Caco-2 (cell line): Measurements from ENCODE around the gene IQGAP2. TPM values are rescaled to one million over a fixed set of nuclear protein-coding genes. Genes with fewer than 3 reads are reported as not detected.

Experiments
- BruUV-seq: library from RNA; stranded (reverse); fragments of 400-500 nt; replicated peaks from 2 replicates; lab custom pipeline; 2021; lab: Mats Ljungman, UMichigan
- CTCF ChIA-PET: fragments of 300-600 bp; sonication (Branson Sonifier 250); formaldehyde crosslinking; loops from one replicate; lab custom pipeline; 2022; ENCODE audit warnings: antibody characterized with exemption; lab: Charles Lee
- POLR2A ChIA-PET: fragments of 300-600 bp; sonication (Branson Sonifier 250); formaldehyde crosslinking; loops from one replicate; lab custom pipeline; 2022; ENCODE audit warnings: antibody characterized with exemption; lab: Charles Lee
- DNase-seq, 2 experiments: peaks; one replicate each; pipeline versions ENCODE4 v3.0.0 to v3.0.0-alpha.2; 2020 to 2022
- H3K27me3 ChIP-seq: replicated peaks from 2 replicates; pipeline ENCODE4 v1.6.0; 2011; ENCODE audit warnings: low read length; ENCODE audit not compliant: control insufficient read depth, insufficient read depth
- H3K36me3 ChIP-seq: 2 replicates; pipeline ENCODE4 v1.5.1; 2011; ENCODE audit warnings: low read length; ENCODE audit not compliant: control insufficient read depth, insufficient read depth
- H3K4me1 ChIP-seq: fragments of 250-450 bp; sonication (Bioruptor Pico); 2 replicates; pipeline ENCODE4 v1.5.1; 2020; ENCODE audit warnings: mild to moderate bottlenecking
- H3K4me3 ChIP-seq: 2 replicates; pipeline ENCODE4 v1.5.1; 2011; ENCODE audit warnings: low read depth, mild to moderate bottlenecking, control low read depth, low read length
- H3K9me3 ChIP-seq: fragments of 250-450 bp; sonication (Bioruptor Pico); 2 replicates; pipeline ENCODE4 v1.5.1; 2020; ENCODE audit warnings: mild to moderate bottlenecking, moderate library complexity
- H3K27ac Mint-ChIP-seq: one replicate; pipeline ENCODE4 v1.8.0; 2022; ENCODE audit warnings: mixed read lengths; ENCODE audit not compliant: unreplicated experiment
- H3K27me3 Mint-ChIP-seq: one replicate; pipeline ENCODE4 v1.8.0; 2022; ENCODE audit warnings: mixed read lengths; ENCODE audit not compliant: insufficient read depth, unreplicated experiment
- H3K36me3 Mint-ChIP-seq: one replicate; pipeline ENCODE4 v1.8.0; 2022; ENCODE audit warnings: mild to moderate bottlenecking, mixed read lengths; ENCODE audit not compliant: insufficient read depth, unreplicated experiment
- H3K4me1 Mint-ChIP-seq: one replicate; pipeline ENCODE4 v1.8.0; 2022; ENCODE audit warnings: low read depth, mixed read lengths; ENCODE audit not compliant: unreplicated experiment
- H3K4me3 Mint-ChIP-seq: one replicate; pipeline ENCODE4 v1.8.0; 2022; ENCODE audit warnings: mild to moderate bottlenecking, moderate library complexity, mixed read lengths; ENCODE audit not compliant: unreplicated experiment
- H3K9me3 Mint-ChIP-seq: one replicate; pipeline ENCODE4 v1.8.0; 2022; ENCODE audit warnings: mixed read lengths; ENCODE audit not compliant: unreplicated experiment
- intact Hi-C: fragments of 100-400 bp; cut with micrococcal nuclease; formaldehyde crosslinking; loops from one replicate; pipeline ENCODE4 v1.10.0; 2022; ENCODE audit not compliant: unreplicated experiment
- total RNA-seq: library from RNA; stranded (reverse); gene quantifications from 2 replicates; pipeline ENCODE4 v1.2.3, GENCODE V29; 2022
- TF ChIP-seq, protein P1 (sequence below), 2 experiments: fragments of 200-600 bp in 1 of 2; IDR thresholded peaks; 1 replicate in 1 of 2; 2 replicates in 1 of 2; pipeline versions ENCODE4 v1.5.1 to v1.8.0; 2011 to 2022; ENCODE audit warnings: antibody characterized with exemption in 1 of 2, control low read depth in 1 of 2, inconsistent platforms in 1 of 2, low read depth in 1 of 2, low read length in 1 of 2, mild to moderate bottlenecking in 1 of 2, moderate library complexity in 1 of 2; ENCODE audit not compliant: insufficient read depth in 1 of 2, severe bottlenecking in 1 of 2, unreplicated experiment in 1 of 2

The IQGAP2 gene
- total RNA-seq, 1 experiment from 2014 or later, result 89.4 TPM

- BruUV-seq, result no TSS peak
- Mint-ChIP-seq H3K9me3 (no peaks in the 10 kb centered on the region), H3K4me1 (peaks cover 13% of the 10 kb centered on the region), H3K27me3 (no peaks in the 10 kb centered on the region), H3K4me3 (no peak overlapping the region), H3K36me3 (peaks cover 33% of the 10 kb centered on the region), H3K27ac (no peak overlapping the region)
- CTCF ChIA-PET, result no interaction called here
- POLR2A ChIA-PET, result no interaction called here
- H3K36me3 ChIP-seq, result no peaks in the 10 kb centered on the region
- H3K27me3 ChIP-seq, result no peaks in the 10 kb centered on the region
- H3K4me3 ChIP-seq, result no peak overlapping the region
- peaks cover 24% of the 10 kb centered on the region for H3K4me1 ChIP-seq
- TF ChIP-seq, protein P1, sequence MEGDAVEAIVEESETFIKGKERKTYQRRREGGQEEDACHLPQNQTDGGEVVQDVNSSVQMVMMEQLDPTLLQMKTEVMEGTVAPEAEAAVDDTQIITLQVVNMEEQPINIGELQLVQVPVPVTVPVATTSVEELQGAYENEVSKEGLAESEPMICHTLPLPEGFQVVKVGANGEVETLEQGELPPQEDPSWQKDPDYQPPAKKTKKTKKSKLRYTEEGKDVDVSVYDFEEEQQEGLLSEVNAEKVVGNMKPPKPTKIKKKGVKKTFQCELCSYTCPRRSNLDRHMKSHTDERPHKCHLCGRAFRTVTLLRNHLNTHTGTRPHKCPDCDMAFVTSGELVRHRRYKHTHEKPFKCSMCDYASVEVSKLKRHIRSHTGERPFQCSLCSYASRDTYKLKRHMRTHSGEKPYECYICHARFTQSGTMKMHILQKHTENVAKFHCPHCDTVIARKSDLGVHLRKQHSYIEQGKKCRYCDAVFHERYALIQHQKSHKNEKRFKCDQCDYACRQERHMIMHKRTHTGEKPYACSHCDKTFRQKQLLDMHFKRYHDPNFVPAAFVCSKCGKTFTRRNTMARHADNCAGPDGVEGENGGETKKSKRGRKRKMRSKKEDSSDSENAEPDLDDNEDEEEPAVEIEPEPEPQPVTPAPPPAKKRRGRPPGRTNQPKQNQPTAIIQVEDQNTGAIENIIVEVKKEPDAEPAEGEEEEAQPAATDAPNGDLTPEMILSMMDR (IDR thresholded peaks at IDR 0.05; ENCODE audit: insufficient read depth in 1 of 2, low read depth in 1 of 2, low read length in 1 of 2, severe bottlenecking in 1 of 2, unreplicated experiment in 1 of 2), result no peak
- DNase-seq, result no peak
- no peaks in the 10 kb centered on the region for H3K9me3 ChIP-seq
- intact Hi-C loops, result no loop called here
Observed at GRCh38 chr5:76450054-76450453, 47.0 kb downstream of the IQGAP2 start.

- Mint-ChIP-seq H3K36me3 (peaks cover 25% of the 10 kb centered on the region), H3K4me3 (no peak overlapping the region), H3K27me3 (no peaks in the 10 kb centered on the region), H3K27ac (no peak overlapping the region), H3K4me1 (peaks cover 18% of the 10 kb centered on the region), H3K9me3 (no peaks in the 10 kb centered on the region)
- H3K27me3 ChIP-seq, result no peaks in the 10 kb centered on the region
- H3K36me3 ChIP-seq, result no peaks in the 10 kb centered on the region
- no peak for DNase-seq
- H3K9me3 ChIP-seq, result no peaks in the 10 kb centered on the region
- no TSS peak for BruUV-seq
- ChIA-PET POLR2A (no interaction called here), CTCF (no interaction called here)
- intact Hi-C loops, result no loop called here
- peaks cover 33% of the 10 kb centered on the region for H3K4me1 ChIP-seq
- TF ChIP-seq, protein P1 (IDR thresholded peaks at IDR 0.05; ENCODE audit: insufficient read depth in 1 of 2, low read depth in 1 of 2, low read length in 1 of 2, severe bottlenecking in 1 of 2, unreplicated experiment in 1 of 2), result no peak
- H3K4me3 ChIP-seq, result no peak overlapping the region
Observed at GRCh38 chr5:76451031-76451701, 48.1 kb downstream of the IQGAP2 start.

DNA sequence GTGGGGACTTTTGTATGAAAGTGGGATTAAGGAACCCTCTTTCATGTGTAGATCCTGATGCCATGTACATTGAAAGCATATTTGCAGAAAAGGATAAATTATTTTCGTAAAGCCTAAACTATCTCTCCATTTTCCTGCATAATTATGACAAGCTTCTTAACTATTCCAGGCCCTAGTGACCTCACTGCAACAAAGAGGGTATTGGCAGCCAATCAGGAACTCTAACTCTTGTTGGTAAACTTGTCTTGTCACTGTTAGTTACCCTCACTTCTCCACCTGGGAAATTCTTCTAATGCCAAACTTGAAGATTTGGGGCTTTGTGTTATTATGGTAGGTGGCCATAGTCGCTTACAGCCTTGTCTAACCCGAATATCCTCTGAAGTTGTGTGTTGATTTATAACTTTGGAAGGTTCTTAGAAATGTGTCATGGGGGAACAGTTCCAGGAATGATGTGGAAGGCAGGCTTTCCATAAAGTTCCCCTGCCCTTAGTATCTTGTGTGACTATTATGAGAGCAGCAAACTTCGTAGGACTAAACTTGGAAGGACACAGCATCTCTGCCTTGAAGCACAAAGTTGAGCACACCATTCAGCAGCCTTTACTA, 52.5 kb downstream of the IQGAP2 start:
- no peak overlapping the region for H3K27ac Mint-ChIP-seq
- peaks cover 16% of the 10 kb centered on the region for H3K36me3 Mint-ChIP-seq
- H3K4me1 Mint-ChIP-seq, result peaks cover 40% of the 10 kb centered on the region
- TF ChIP-seq, protein P1 (IDR thresholded peaks at IDR 0.05; ENCODE audit: insufficient read depth in 1 of 2, low read depth in 1 of 2, low read length in 1 of 2, severe bottlenecking in 1 of 2, unreplicated experiment in 1 of 2), result no peak
- intact Hi-C loops, result no loop called here
- no peaks in the 10 kb centered on the region for H3K27me3 Mint-ChIP-seq
- no peaks in the 10 kb centered on the region for H3K36me3 ChIP-seq
- no peaks in the 10 kb centered on the region for H3K27me3 ChIP-seq
- ChIA-PET POLR2A (no interaction called here), CTCF (interaction anchor here (0.6 kb wide), 1 partner anchor 35 kb away, joined by 6 read pairs; no protein-coding TSS in a partner anchor)
- no TSS peak for BruUV-seq
- no peak overlapping the region for H3K4me3 ChIP-seq
- H3K4me3 Mint-ChIP-seq, result no peak overlapping the region
- DNase-seq, result no peak
- H3K9me3 ChIP-seq, result no peaks in the 10 kb centered on the region
- peaks cover 55% of the 10 kb centered on the region for H3K4me1 ChIP-seq
- peaks cover 9% of the 10 kb centered on the region for H3K9me3 Mint-ChIP-seq
